Measurements from ENCODE around the gene G3BP1.

DNA sequence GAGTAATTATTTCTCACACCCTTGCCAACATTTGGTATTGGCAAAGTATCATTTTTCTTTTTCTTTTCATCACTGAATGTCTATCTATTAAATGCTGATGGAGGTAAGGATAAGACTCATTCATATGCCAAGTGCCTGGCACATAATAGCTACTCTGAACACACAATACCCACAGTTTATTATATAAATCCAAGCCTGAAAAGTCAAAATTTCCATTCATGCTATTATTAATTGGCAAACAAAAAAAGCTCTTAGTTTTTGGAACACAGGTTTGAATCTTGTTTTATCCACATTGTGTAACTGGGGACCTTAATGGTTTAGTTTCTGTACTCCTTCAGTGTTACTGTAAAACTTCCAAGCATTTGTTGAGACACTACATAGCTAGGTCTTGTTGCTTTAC, 7.0 kb upstream of the G3BP1 start:
- no peak for TF ChIP-seq POLR2A (IDR thresholded peaks at IDR 0.05)
- TF ChIP-seq, protein P1, sequence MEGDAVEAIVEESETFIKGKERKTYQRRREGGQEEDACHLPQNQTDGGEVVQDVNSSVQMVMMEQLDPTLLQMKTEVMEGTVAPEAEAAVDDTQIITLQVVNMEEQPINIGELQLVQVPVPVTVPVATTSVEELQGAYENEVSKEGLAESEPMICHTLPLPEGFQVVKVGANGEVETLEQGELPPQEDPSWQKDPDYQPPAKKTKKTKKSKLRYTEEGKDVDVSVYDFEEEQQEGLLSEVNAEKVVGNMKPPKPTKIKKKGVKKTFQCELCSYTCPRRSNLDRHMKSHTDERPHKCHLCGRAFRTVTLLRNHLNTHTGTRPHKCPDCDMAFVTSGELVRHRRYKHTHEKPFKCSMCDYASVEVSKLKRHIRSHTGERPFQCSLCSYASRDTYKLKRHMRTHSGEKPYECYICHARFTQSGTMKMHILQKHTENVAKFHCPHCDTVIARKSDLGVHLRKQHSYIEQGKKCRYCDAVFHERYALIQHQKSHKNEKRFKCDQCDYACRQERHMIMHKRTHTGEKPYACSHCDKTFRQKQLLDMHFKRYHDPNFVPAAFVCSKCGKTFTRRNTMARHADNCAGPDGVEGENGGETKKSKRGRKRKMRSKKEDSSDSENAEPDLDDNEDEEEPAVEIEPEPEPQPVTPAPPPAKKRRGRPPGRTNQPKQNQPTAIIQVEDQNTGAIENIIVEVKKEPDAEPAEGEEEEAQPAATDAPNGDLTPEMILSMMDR (IDR thresholded peaks at IDR 0.05): no peak
- TF ChIP-seq POLR2AphosphoS5 (IDR thresholded peaks at IDR 0.05): no peak
- TF ChIP-seq EP300 (IDR thresholded peaks at IDR 0.05): no peak
